Pancreas (tissue), 10 donors: ENCODE data around the gene LIMK2. TPM values are rescaled to one million over a fixed set of nuclear protein-coding genes. Genes with fewer than 3 reads are reported as not detected.

ENCODE experiments used
- ATAC-seq, 4 donors: fragments of 200-7000 bp; cut with Tn5 transposase; one replicate each; pipeline versions ENCODE4 v1.8.0 to v1.9.1; 2020; ENCODE audit warnings: mild to moderate bottlenecking in 4 of 4, moderate library complexity in 4 of 4
- DNase-seq, 6 donors: peaks; one replicate each; pipeline ENCODE4 v3.0.0-alpha.2; 2020
- FAIRE-seq: peaks from 2 replicates; lab custom pipeline; 2012; peaks lifted over from hg19 to GRCh38; lab: Jason Lieb, UNC
- H3K27ac ChIP-seq, 4 donors: fragments of 200-600 bp; sonication (generic); 1 replicate in 3 of 4; 2 replicates in 1 of 4; pipeline versions ENCODE4 v1.5.0 to v1.8.0; 2020
- H3K27me3 ChIP-seq, 4 donors: fragments of 200-600 bp; one replicate each; pipeline ENCODE4 v1.8.0; 2021
- H3K36me3 ChIP-seq, 3 donors: fragments of 200-600 bp; sonication (generic) in 1 of 3; one replicate each; pipeline versions ENCODE4 v1.5.0 to v1.8.0; 2020 to 2021
- H3K4me1 ChIP-seq, 3 donors: fragments of 200-600 bp; one replicate each; pipeline ENCODE4 v1.8.0; 2021
- H3K4me3 ChIP-seq, 4 donors: fragments of 200-600 bp; sonication (generic) in 2 of 4; one replicate each; pipeline versions ENCODE4 v1.5.0 to v1.8.0; 2020 to 2021
- H3K9me3 ChIP-seq, 4 donors: fragments of 200-600 bp; one replicate each; pipeline ENCODE4 v1.8.0; 2021
- CTCF ChIP-seq, 4 donors: fragments of 200-600 bp; sonication (generic) in 3 of 4; IDR thresholded peaks; one replicate each; pipeline versions ENCODE4 v1.5.0 to v1.8.0; 2021; ENCODE audit warnings: antibody characterized with exemption in 4 of 4
- whole genome bisulfite sequencing, 2 donors: extraction: QIAGEN DNeasy Blood & Tissue Kit; methylation state at CpG; one replicate each; pipeline ENCODE4 v1.1.7; 2013; 5-methylcytosine and 5-hydroxymethylcytosine counted together
- intact Hi-C, 3 donors: fragments of 100-400 bp; cut with DNase I; formaldehyde crosslinking; loops; one replicate each; pipeline versions ENCODE4 v1.11.1 to v1.14.2; 2022
- polyA plus RNA-seq, 2 donors: library from polyadenylated mRNA; stranded (reverse); fragments of 200-250 nt; gene quantifications; one replicate each; pipeline ENCODE4 v1.2.3, GENCODE V29; 2013
- total RNA-seq, 6 donors: library from RNA; stranded (reverse); fragmentation: NEBNext Ultra II Directional in 4 of 6; extraction: Animal tissue kit (Norgen Biotek cat#: 25700) in 4 of 6; gene quantifications; one replicate each; pipeline versions ENCODE4 v1.2.1 to v1.2.4, GENCODE V29; 2021 to 2023
- donor health status: healthy with polysubstance abuse.
- donor health status: DM: no; HTN: no; CAD: no; lungs with moderate emphysema.
- donor health status: DM: no; HTN: no; CAD: no.
- donor health status: control.
- donor health status: control.
- donor health status: Bipolar disorder and iron deficiency.
- donor health status: DM: yes; HTN: yes; CAD: no.
- donor health status: DM: no; HTN: no; CAD: no.
- donor health status: DM: no; HTN: no; CAD: no.
- donor health status: DM: yes; HTN: yes; CAD: no.

Gene LIMK2
- total and polyA plus RNA-seq, 8 donors: 20.5 to 34.9 (median 25.1) TPM

GRCh38 chr22:31248965-31249958 lies 37.2 kb downstream of the LIMK2 start:
- ATAC-seq (peak in 2 of 4 donors; percentile 6 to 14), FAIRE-seq (no peak), DNase-seq (peak in 1 of 6 donors; percentile 32)
- intact Hi-C loops: no loop called here
- peak overlapping the region in 3 of 4 donors; percentile 22 to 78 (median 53) for H3K27ac ChIP-seq
- H3K4me3 ChIP-seq: peak overlapping the region in 3 of 4 donors; percentile 27 to 54 (median 43)
- H3K9me3 ChIP-seq: no peaks in the 10 kb centered on the region
- 39 to 41% methylated on average over 9 of the region's 9 CpGs for WGBS, 2 donors
- peaks cover 35 to 47% (median 44%) of the 10 kb centered on the region in 3 donors for H3K4me1 ChIP-seq
- TF ChIP-seq CTCF (IDR thresholded peaks at IDR 0.05): no peak
- H3K27me3 ChIP-seq: no peaks in the 10 kb centered on the region
- H3K36me3 ChIP-seq: no peaks in the 10 kb centered on the region

- intact Hi-C loops: no loop called here
- H3K4me3 ChIP-seq: peak overlapping the region in 1 of 4 donors; percentile 43
- H3K27me3 ChIP-seq: no peaks in the 10 kb centered on the region
- ATAC-seq (peak in 3 of 4 donors; percentile 4 to 33 (median 18)), DNase-seq (no peak), FAIRE-seq (no peak)
- H3K27ac ChIP-seq: peak overlapping the region; percentile 13 to 78 (median 50)
- peaks cover 47 to 49% (median 48%) of the 10 kb centered on the region in 3 donors for H3K4me1 ChIP-seq
- no peaks in the 10 kb centered on the region for H3K36me3 ChIP-seq
- H3K9me3 ChIP-seq: no peaks in the 10 kb centered on the region
- TF ChIP-seq CTCF (IDR thresholded peaks at IDR 0.05): no peak
- 20 to 23% methylated on average over 4 of the region's 4 CpGs for WGBS, 2 donors
These were observed 38.9 kb downstream of the LIMK2 start for GRCh38 chr22:31250740-31251600.

GRCh38 chr22:31253949-31254348 lies 41.9 kb downstream of the LIMK2 start:
- peaks cover 41 to 49% (median 47%) of the 10 kb centered on the region in 3 donors for H3K4me1 ChIP-seq
- WGBS, 2 donors: 7 to 17% methylated on average over 4 of the region's 4 CpGs
- no peak overlapping the region for H3K4me3 ChIP-seq
- peak; percentile 71 to 93 (median 84) for DNase-seq
- FAIRE-seq: no peak
- no peaks in the 10 kb centered on the region for H3K27me3 ChIP-seq
- peak overlapping the region in 3 of 4 donors; percentile 36 to 76 (median 49) for H3K27ac ChIP-seq
- intact Hi-C loops: no loop called here
- peak in 1 of 4 donors; percentile 14 for TF ChIP-seq CTCF (IDR thresholded peaks at IDR 0.05)
- ATAC-seq: peak; percentile 86 to 92 (median 86)
- no peaks in the 10 kb centered on the region for H3K9me3 ChIP-seq
- peaks cover 0 to 5% (median 0%) of the 10 kb centered on the region in 3 donors for H3K36me3 ChIP-seq

GRCh38 chr22:31259798-31260473 lies 47.8 kb downstream of the LIMK2 start:
- Histone ChIP-seq H3K4me3 (no peak overlapping the region), H3K27ac (no peak overlapping the region), H3K9me3 (no peaks in the 10 kb centered on the region), H3K4me1 (peaks cover 0 to 14% (median 0%) of the 10 kb centered on the region in 3 donors), H3K27me3 (no peaks in the 10 kb centered on the region), H3K36me3 (peaks cover 0 to 34% (median 5%) of the 10 kb centered on the region in 3 donors)
- no peak for DNase-seq
- FAIRE-seq: no peak
- intact Hi-C loops: no loop called here
- no peak for TF ChIP-seq CTCF (IDR thresholded peaks at IDR 0.05)
- WGBS, 2 donors: 70 to 71% methylated on average over 8 of the region's 8 CpGs
- ATAC-seq: peak in 3 of 4 donors; percentile 36 to 63 (median 61)
